RWPE2 (cell line): ENCODE results near the gene NFIX.

Source experiments
- ATAC-seq: fragments of 200-7000 bp; cut with Tn5 transposase; 3 replicates; pipeline ENCODE4 v1.9.1; 2021; ENCODE audit warnings: low read depth
- DNase-seq: peaks from one replicate; pipeline ENCODE4 v3.0.0-alpha.2; 2020; ENCODE audit warnings: low spot score
- H3K27ac ChIP-seq: fragments of 450-650 bp; 2 replicates; pipeline ENCODE4 v1.5.1; 2017; ENCODE audit warnings: mild to moderate bottlenecking; ENCODE audit not compliant: poor library complexity, severe bottlenecking
- H3K27me3 ChIP-seq: fragments of 250-450 bp; sonication (Bioruptor Pico); 2 replicates; pipeline ENCODE4 v1.5.1; 2021; ENCODE audit warnings: mild to moderate bottlenecking, moderate library complexity; ENCODE audit not compliant: insufficient read depth, poor library complexity, severe bottlenecking
- H3K36me3 ChIP-seq: fragments of 250-450 bp; sonication (Bioruptor Pico); 2 replicates; pipeline ENCODE4 v1.5.1; 2020; ENCODE audit warnings: low read depth, mild to moderate bottlenecking, moderate library complexity
- H3K4me1 ChIP-seq: fragments of 250-450 bp; sonication (Bioruptor Pico); 2 replicates; pipeline ENCODE4 v1.5.1; 2021; ENCODE audit warnings: mild to moderate bottlenecking, moderate library complexity; ENCODE audit not compliant: insufficient read depth, poor library complexity, severe bottlenecking
- H3K4me3 ChIP-seq: fragments of 250-450 bp; sonication (Bioruptor Pico); 2 replicates; pipeline ENCODE4 v1.5.1; 2021; ENCODE audit warnings: mild to moderate bottlenecking, moderate library complexity; ENCODE audit not compliant: severe bottlenecking
- H3K9me3 ChIP-seq: fragments of 250-450 bp; sonication (Bioruptor Pico); 2 replicates; pipeline ENCODE4 v1.5.1; 2021; ENCODE audit warnings: mild to moderate bottlenecking, moderate library complexity; ENCODE audit not compliant: severe bottlenecking
- CTCF ChIP-seq: fragments of 450-650 bp; IDR thresholded peaks from one replicate; pipeline ENCODE4 v1.5.1; 2017; ENCODE audit warnings: mild to moderate bottlenecking, moderate library complexity; ENCODE audit not compliant: poor library complexity, severe bottlenecking

NFIX gene

DNA sequence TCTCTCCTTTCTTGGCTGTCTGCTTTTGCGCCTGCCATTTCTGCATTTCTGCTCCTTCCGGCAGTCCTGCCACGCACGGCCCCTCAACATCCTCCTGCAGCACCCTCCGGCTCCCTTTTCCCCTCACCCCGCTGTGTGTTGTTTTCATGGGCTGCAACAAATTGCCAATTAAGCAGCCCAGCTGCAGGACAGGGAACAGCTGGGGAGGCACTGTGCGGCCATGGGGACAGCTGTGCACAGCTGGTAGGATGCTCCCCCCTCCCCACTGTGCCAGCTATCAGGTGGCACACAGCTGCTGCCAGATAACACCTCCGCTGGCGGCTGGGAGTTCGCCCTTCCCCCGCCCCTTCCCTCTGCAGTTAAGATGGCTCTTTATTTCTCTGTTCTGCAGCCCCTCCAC is 82.0 kb downstream of the NFIX start:
- no peak for TF ChIP-seq CTCF
- H3K27ac ChIP-seq: no peak overlapping the region
- H3K36me3 ChIP-seq: peaks cover 16% of the 10 kb centered on the region
- ATAC-seq (no peak), DNase-seq (no peak)
- H3K4me1 ChIP-seq: no peaks in the 10 kb centered on the region
- H3K27me3 ChIP-seq: no peaks in the 10 kb centered on the region
- no peaks in the 10 kb centered on the region for H3K9me3 ChIP-seq
- no peak overlapping the region for H3K4me3 ChIP-seq

DNA sequence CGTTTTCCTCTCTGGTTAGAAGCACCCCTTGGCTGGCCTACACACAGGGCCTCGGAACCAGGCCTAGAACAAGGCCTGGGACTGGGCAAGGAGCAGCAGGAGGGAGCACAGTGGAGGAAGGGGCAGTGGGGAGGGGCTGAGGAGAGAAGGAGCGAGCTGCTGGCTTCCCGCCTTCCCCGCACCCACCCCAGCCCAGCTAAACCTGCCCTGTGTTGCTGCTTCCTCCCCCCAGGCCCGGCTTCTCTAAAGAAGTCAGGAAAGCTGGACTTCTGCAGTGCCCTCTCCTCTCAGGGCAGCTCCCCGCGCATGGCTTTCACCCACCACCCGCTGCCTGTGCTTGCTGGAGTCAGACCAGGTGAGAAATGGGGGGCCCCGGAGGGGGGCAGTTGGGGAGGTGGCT is 83.1 kb downstream of the NFIX start:
- DNase-seq (no peak), ATAC-seq (no peak)
- Histone ChIP-seq H3K27me3 (no peaks in the 10 kb centered on the region), H3K27ac (no peak overlapping the region), H3K4me1 (no peaks in the 10 kb centered on the region), H3K4me3 (no peak overlapping the region), H3K36me3 (peaks cover 20% of the 10 kb centered on the region), H3K9me3 (no peaks in the 10 kb centered on the region)
- no peak for TF ChIP-seq CTCF

DNA sequence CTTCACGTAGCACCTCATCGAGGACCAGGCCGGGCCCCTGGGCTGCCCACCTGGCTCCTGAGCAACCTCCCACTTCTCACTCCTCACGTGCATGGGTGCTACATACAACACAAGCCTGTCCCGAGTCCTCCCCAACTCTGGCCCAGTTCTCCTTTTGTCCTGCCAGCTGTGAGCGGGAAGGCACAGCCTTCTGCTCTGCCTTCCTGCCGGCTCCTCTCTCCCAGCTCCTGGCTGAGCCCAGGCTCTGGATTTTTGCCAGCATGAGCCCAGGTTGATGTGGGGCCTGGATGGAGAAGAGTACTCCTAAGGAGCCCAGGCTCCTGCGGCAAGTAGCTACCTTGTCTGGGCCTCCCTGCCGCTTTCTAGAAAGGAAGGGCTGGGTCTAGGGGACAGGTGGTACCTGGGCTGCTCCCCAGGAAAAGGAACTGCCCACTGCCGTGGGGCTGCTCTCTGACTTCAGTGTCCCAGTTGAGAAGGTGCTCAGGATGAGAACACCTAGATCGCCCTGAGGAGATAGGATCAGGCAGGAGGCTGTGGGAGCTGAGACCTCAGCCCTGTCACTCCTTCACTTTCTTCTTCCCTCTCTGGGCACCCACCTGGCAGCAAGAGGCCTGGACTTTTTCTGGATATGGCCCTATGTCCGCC is 83.7 kb downstream of the NFIX start:
- no peak for TF ChIP-seq CTCF
- Histone ChIP-seq H3K4me1 (no peaks in the 10 kb centered on the region), H3K27ac (no peak overlapping the region), H3K9me3 (no peaks in the 10 kb centered on the region), H3K36me3 (peaks cover 16% of the 10 kb centered on the region), H3K27me3 (no peaks in the 10 kb centered on the region), H3K4me3 (no peak overlapping the region)
- ATAC-seq (no peak; the same call in 2 of the 3 replicates), DNase-seq (no peak)

- no peaks in the 10 kb centered on the region for H3K9me3 ChIP-seq
- DNase-seq: no peak
- H3K36me3 ChIP-seq: peaks cover 14% of the 10 kb centered on the region
- H3K4me1 ChIP-seq: no peaks in the 10 kb centered on the region
- H3K27ac ChIP-seq: no peak overlapping the region
- no peak for ATAC-seq
- TF ChIP-seq CTCF: no peak
- H3K27me3 ChIP-seq: no peaks in the 10 kb centered on the region
- no peak overlapping the region for H3K4me3 ChIP-seq
Observed at GRCh38 chr19:13079542-13079986, 84.3 kb downstream of the NFIX start.

DNA sequence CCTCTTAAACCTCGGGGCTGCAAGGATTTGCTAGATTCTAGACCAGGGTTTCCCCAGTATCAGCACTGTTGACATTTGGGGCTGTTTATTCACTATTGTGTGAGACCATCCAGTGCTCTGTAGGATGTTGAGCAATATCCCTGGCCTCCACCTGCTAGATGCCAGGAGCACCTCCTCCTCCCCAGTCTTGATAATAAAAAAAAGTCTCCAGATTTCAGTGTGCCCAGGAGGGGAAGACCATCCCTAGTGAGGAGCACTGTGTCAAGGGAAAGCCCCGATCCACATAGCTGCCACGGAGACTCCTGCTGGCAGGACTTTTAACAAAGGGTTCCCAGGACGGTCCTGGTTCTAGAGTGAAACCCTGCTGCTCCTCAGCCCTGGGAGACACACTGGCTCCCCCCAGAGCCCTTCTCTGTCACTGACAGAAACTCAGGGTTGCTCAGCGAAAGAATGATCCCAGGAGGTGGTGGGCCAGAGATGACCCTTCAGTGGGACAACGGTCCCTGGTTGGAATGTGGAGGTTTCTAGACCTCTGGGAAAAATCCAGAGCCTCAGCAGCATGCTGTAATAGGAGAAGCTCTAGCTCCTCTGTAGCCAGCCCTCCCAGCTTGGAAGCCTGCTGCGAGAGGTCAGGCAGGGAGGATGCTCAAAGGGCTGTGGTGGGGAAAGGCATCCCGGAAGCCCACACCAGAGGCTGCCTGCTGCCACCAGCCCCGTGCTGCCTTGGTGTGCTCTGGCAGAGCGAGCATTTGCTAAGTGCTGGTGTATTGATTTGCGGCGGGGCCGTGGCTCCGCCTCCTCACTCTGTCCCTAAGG is 87.1 kb downstream of the NFIX start:
- no peak for TF ChIP-seq CTCF
- no peak for DNase-seq

More for the DNA sequence above, 87.1 kb downstream of the NFIX start:
- no peaks in the 10 kb centered on the region for H3K9me3 ChIP-seq
- H3K27me3 ChIP-seq: no peaks in the 10 kb centered on the region
- H3K36me3 ChIP-seq: peaks cover 14% of the 10 kb centered on the region
- H3K4me1 ChIP-seq: no peaks in the 10 kb centered on the region
- no peak overlapping the region for H3K4me3 ChIP-seq
- 0 out of 3 replicates have a peak, but pooled peaks have one; percentile 14 for ATAC-seq
- no peak overlapping the region for H3K27ac ChIP-seq
